Measurements from ENCODE around the gene FOXO1.

DNA sequence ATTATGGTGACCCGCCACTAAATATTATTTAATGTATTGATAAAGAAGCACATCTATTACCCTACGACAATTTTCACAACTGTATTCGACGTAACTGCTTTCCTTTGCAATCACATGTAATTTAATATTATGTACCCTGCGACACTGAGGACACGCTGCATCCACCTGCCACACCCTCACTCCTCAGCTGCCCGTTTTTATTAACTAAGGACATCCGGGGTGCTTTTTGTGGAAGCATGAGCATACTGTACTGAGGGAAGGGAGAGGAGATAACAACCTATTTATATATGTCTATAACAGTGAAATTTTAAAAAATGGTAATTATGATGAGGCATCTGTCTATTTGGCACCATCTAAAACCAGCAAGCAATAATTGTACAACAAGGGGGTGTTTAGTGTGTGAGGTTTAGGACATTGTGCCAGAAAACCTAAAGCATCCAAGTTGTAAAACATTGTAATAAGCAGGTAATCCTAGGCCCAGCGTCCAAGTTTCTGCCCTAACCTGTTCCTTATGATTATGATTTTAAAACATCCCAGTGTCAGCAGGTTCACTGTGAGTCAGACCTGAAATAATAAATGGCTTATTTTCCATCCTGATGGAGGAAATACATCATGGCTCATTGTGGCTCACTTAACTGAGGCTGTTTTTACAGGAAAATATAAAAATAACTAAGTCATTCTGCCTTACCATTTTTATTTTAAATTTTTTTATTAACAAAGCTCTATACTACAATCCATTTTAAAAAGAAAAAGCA is 56.3 kb downstream of the FOXO1 start:
- TF ChIP-seq, protein P1, sequence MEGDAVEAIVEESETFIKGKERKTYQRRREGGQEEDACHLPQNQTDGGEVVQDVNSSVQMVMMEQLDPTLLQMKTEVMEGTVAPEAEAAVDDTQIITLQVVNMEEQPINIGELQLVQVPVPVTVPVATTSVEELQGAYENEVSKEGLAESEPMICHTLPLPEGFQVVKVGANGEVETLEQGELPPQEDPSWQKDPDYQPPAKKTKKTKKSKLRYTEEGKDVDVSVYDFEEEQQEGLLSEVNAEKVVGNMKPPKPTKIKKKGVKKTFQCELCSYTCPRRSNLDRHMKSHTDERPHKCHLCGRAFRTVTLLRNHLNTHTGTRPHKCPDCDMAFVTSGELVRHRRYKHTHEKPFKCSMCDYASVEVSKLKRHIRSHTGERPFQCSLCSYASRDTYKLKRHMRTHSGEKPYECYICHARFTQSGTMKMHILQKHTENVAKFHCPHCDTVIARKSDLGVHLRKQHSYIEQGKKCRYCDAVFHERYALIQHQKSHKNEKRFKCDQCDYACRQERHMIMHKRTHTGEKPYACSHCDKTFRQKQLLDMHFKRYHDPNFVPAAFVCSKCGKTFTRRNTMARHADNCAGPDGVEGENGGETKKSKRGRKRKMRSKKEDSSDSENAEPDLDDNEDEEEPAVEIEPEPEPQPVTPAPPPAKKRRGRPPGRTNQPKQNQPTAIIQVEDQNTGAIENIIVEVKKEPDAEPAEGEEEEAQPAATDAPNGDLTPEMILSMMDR (IDR thresholded peaks at IDR 0.05), result no peak
- TF ChIP-seq POLR2AphosphoS5 (IDR thresholded peaks at IDR 0.05) (no peak), POLR2A (IDR thresholded peaks at IDR 0.05) (no peak)
